Stimulated activated CD4-positive, alpha-beta T cell treated with anti-CD3 and anti-CD28 coated beads, Interleukin-2, amount 100 ng/mL, for 24 hours (primary cell): ENCODE results near the gene SCN2B.

Experiments
- DNase-seq, 2 donors: peaks; one replicate each; pipeline ENCODE4 v3.0.0-alpha.2; 2020

Gene SCN2B, protein sequence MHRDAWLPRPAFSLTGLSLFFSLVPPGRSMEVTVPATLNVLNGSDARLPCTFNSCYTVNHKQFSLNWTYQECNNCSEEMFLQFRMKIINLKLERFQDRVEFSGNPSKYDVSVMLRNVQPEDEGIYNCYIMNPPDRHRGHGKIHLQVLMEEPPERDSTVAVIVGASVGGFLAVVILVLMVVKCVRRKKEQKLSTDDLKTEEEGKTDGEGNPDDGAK

DNA sequence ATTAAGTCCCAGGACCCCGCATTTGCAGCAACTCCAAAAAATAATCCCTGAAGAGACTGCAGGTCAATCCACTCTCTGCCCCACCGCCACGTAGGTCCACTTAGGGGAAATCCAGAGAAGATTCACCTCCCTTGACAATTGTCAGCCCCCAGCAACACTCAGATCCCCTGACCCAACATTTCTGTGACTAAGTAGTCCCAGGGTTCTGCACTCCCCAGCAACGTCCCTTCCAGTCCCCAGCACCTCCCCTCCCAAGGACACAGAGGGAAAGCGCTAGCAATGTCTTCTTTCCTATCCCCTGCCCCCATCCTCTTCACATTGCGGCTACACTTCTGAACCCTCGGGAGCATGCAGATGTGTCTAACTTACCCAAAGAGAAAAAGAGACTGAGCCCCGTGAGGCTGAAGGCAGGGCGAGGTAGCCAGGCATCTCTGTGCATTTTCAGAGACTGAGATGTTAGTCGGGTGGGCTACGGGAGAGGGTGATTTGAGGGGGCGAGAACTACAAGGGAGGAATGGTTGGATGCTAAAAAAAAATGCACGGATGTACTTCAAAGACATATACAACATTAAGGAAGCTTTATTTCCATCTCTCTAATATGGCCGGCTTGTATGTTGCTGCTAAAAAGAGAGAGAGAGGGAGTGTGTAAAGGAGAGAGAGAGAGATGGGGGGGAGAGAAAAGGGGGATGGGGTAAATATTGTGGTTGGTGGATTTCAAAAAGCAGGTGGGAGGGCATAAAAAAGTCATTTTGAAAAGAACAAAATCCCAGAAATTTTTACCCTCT is at the start of gene SCN2B:
Gene SCN2B, minus strand, starts transcription at position 647 of the 785 bp plus-strand sequence. Its CDS starts 208 bp downstream, at position 439.
- no peak for DNase-seq

DNA sequence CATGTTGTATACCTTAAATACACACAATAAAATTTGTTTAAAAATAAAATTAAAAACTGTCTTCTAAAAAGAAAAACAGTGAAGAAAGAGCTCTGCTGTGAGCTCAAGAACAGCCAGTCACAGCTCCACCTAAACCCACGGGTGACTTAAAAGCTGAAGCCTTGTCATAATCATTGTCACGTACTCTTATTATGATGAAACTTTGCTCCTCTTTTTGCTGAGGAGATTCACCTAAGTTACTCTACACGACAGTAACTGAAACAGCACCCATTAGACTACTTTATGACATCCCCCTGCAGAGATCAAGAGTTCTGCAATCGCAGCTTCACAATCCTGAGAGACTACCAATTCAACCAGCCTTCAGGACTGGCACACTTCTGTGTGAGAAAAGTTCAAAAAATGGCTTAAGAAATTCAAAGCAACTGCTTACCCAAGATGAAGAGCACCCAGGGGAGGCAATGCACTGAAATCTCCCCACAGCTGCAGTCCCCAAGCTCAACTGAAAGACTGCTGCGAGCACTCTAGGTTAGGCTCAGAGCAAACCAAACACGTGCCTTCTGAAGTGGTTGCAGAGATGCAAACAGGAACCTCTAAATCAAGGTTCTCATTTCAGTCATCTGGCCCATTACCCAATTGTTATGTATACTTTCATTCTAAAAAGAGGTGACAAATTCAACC is 48.2 kb upstream of the SCN2B start, which contains the start of gene JAML:
Gene JAML, minus strand, starts transcription at position 501 of the 678 bp plus-strand sequence. CDS start 10,145 bp downstream, outside the sequence.
- peak; percentile 60 to 63 for DNase-seq

DNA sequence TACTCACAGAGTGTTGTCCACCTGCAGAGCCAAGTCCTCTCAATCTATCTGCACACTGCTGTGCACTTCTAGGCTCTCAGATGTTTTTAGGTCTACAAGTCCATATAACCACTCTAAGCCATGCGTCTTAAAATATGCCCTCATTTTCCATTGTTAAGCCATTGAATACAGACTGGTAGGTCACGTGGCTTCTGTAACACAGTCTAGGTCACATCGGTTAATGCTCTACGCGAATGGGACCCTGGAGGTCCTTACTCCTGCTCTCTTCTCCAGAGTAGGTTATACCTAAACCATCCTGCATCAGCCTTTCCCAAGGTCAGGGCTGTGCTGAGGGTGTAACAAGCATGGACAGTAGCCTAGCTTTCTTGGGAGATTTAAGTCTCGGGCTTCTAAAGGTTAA is 47.6 kb upstream of the SCN2B start:
- DNase-seq: no peak

DNA sequence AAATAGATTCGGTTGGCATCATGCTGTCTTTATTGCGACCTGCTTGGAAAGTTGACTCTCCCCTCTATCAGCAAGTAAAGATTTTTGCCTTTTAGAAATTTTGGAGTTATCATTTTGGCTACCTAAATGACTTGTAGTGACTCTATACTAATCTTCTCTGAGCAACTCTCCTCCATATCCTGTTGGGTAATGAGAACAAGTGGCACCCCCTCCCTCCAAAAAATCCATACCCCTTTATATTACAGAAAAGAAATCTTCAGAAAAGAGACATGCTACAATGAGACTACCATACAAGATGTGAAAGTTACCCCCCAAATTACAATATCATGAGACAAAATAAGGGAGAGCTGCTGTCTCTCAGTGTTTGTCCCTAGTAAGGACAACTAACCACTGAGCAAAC is 47.1 kb upstream of the SCN2B start:
- no peak for DNase-seq

DNA sequence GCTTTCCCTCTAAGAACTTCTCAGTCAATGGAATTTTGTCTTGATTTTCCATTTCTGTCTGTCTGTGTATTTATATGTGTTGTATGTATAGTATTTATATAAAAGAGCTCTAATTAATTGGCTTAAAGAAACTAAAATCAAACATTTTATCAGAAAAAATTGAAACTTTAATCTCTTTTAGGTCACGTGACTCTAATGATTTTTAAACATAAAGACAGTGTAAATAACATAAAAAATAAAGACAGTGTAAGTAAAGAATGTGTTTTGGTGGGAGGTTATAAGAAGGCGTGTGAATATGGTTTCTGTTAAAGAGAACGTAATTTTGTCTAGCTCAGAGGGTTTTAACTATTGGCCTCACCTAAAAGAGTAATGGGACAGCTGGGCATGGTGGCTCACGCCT is 46.0 kb upstream of the SCN2B start:
- no peak for DNase-seq

DNA sequence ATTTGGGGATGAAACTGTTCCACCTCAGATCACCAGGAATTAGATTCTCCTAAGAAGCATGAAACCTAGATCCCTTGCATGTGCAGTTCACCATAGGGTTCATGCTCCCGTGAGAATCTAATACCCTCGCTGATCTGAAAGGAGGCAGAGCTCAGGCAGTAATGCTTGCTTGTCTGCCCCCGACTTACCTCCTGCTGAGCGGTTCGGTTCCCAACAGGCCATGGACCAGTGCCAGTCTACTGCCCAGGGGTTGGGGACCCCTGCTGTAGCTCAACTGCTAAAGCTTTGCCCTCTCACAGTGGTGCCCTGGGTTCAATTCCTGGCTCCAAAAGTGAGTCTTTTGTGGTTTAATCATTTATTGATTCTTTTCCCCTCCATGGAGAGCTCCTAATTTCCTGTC is 45.0 kb upstream of the SCN2B start:
- DNase-seq: no peak

DNA sequence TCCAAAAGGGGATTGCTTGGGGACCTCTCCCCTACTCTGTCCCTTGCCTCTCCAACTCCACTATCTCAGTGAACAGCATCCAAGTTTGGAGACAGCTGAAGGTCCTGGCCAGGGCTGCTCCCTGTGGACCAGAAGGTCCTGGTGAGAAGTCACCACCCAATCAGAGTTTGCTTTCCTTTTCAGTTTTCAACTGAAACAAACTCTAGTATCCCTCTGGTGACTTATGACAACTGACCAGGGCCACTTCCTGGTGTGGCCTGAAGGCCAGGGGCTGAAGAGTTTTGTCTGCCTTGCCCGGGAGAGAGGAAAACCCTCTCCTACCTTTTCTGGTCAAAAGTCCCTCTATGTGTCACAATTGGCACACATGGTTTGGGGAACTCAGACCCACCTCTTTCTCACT is 43.3 kb upstream of the SCN2B start:
- no peak for DNase-seq

DNA sequence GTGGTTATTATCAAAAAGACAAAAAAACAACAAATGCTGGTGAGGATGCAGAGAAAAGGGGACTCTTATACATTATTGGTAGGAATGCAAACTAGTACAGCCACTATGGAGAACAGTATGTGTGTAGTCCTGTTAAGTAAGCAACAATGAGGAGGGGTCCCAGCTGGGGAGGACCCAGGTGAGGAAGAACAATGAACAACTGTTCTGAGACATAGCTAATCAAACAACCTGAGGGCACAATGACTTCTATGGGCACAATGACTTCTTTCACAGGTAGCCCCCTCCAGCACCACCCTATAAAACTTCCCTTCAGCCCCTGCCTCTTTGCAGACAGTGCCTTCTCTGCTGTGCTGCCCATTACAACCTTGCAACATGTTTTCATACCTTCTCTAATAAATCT is 42.8 kb upstream of the SCN2B start:
- DNase-seq: no peak

DNA sequence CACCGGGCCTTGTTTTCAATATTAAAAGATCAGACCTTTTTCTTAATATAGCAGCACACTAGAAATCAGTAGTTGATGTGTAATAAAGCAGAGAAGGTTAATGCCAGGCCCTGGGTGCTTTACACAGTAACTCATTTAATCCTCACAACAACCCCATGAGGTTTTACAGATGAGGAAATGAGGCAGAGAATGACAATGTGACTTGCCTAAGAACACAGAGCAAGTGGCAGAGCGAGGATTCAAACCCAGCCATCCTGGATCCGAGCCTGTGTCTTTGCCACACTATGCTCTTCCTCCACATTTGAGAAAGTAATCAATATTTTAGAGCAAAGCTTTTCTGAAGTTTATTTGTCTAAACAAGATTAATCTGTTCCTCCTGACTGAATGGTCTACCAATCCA is 41.1 kb upstream of the SCN2B start:
- no peak for DNase-seq

DNA sequence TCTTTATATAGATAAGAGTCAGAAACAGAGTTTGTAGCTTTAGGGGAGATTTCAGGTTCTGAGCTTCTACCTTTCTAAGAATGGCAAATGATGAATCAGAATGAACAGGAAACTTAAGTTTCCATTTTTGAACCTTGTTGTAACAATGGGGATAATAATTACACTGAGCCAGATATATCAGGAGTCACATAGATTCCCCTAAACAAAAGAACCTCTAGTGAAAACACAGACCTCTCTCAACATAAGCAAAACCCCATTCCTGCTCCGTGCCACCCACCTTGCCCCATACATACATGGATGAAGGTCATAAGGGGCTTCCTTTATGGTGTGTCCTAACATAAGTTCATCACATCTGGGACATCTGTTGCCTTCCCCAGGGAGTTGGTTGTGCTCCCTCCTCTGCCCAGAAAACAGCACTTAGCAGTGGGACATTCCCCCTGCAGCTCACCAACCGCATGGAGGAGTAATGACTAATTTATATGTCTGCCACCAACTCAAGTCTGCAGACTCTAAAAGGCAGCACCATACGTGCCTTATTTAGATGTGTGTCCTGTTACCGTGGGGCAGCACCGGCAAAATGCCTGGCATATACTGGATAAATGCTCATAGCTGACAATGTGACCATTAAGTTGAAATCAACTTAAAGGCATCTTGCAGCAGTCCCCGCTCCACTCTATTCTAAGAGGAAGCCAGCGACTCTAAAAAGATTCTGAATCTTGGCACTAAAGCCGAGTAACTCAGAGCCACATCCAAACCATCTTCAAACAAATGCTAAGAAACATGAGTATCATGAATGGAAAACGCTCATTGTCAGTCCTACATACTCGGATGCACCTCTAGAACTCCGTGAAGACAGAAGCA is 40.4 kb upstream of the SCN2B start:
- peak; percentile 54 to 70 for DNase-seq

DNA sequence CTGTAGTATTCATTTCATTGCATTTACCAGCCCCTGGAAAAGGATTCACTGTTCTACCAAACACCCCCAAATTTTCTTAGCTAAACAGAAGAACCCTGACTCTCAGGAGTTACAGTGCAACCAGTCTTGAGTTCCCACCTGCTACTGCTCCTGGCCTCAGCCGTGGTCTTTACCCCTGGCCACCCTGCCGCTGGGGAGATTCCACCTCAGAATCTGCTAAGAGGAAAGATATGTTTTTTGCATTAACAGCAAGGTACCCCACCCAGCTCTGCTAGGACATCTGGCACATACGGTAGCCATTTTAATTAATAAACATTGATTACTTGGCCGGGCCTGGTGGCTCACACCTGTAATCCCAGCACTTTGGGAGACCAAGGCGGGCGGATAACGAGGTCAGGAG is 39.3 kb upstream of the SCN2B start:
- DNase-seq: no peak

DNA sequence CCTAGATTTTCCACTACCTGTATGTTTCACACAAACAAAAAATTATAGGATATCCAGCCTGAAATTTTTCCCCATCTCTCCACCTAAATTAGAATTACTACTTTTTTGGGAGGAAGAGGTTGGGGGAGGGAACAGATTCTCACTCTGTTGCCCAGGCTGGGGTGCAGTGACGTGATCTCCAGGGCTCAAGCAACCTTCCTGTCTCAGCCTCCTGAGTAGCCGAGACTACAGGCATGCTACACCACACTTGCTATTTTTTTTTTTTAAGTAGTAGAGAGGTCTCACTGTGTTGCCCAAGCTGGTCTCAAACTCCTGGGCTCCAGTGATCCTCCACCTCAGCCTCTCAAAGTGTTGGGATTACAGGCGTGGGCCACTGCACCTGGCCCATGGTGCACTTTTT is 38.8 kb upstream of the SCN2B start:
- no peak for DNase-seq

DNA sequence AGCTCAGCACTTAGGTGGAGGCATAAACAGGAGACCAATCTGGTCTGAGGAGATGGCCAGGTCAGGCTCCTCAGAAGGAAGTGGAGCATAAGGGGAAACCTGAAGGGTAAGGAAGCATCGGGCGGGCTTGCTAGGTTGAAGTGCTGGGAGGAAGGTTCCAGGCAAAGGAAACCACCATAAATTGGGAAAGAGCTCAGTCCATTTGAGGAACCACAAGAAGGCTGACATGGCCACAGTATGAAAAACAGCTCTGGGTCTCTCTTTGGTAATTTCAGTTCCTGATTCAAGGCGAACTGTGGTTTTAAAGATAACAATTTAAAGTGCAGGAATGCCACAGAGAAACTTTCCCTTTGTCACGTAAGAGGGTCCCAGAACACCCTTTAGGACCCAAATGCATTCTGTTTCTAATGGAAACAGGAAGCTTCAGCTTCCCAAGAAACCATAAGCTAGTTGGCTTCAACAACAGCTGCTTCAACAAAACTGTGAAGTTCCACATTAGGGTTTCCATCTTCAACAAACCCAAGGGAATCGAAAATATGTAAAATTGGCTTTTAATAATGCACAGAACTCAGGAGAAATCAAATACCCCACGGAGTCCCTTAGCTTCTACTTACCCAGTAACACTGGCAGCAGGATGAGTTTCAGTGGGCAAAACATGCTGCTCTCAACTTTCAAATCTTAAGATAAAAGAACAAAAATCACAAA is 37.9 kb upstream of the SCN2B start:
- no peak for DNase-seq

DNA sequence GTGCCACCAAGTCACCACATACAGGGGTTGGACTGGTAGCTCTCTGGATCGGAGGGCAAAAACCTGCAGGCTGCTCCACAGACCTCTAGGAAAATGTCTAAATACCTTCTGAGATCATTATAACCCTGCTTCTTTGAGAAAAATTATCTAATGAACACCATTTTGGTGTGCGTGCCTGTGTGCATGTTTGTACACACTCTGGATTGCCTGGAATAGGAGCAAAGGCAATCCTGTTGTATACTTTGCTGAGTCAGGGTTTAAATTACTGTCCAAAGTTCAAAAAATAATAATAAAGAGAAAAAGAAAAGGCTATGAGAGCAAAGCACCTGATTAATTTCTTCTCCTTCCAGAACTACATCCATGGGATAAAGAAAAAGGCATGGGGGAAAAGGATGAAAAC is 37.3 kb upstream of the SCN2B start:
- DNase-seq: no peak

DNA sequence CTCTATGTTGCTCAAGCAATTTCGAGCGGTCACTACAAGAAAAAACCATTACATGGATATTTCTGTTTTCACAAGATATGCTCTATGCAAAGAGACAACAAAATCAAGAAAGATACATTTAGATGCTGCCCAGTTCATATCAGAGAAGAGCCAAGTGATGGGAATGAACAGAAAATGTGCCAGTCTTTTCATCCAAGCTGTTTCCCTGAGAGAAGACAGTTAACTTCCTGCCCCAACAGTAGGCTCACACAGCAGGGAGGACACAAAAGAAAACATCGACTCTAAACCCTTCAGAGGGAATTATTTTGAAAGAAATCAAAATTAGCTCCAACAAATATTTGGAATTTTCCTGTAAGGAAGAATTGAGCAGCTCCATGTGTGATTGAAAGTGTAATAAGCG is 36.8 kb upstream of the SCN2B start:
- no peak for DNase-seq

DNA sequence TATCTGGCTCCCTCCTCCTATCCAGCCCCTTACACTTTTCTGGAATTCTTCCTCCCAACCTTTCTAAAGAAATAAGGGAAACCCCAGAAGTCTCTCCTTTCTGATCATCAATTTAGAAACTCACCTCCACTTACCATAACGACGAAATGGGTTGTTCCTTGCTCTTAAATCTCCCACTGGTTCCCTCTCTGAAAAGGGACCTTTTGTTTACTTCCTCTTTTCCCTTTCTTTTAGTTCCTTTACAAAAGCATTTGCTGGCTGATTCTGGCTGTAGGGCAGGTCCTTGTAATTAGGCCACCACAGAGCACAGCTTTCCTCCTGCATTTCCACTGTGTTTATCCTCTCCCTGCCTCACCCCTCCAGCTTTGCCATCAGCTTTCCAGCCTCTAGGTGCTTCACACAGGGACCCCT is 36.3 kb upstream of the SCN2B start:
- no peak for DNase-seq

DNA sequence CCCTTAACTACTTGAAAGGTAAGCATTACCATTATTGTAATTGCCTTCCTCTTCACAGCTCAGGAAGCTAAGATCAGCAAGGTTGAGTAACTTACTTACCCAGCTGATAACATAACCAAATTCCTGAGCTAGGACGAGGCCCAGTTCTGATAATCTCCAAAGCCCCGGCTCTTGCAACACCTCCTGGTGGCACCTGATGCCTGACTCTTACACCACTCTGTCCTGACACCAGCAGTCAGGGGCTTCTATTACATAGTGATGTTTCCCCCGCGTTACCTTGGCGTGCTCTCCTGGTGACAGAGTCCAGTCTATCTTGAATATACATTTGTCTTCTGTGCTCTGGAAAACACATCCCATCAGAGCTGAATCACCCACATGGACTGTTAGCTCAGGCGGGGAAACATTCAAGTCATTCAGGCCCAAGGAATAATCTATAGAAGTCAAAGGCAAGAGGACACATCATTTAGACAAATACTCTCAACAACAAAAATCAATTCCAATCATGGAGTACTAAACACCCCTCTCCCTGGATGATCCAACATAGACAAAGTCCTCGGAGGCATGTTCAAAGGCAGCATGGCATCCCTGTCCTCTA is 35.8 kb upstream of the SCN2B start:
- no peak for DNase-seq

DNA sequence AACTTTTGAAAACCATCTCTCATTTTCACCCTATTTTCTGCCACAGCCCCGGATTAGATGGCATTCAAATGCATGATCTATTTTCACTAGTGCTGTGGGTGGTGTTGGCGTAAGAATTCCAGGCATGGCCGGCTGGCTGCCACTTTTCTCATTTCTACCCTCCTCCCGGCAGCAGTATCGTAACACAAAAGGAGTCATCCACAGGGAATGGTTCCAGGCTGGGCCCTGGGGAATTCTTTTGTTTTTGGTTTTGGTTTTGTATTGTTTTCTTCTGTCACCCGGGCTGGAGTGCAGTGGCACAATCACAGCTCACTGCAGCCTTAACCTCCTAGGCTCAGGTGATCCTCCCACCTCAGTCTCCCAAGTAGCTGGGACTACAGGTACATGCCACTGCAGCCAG is 34.6 kb upstream of the SCN2B start:
- no peak for DNase-seq

DNA sequence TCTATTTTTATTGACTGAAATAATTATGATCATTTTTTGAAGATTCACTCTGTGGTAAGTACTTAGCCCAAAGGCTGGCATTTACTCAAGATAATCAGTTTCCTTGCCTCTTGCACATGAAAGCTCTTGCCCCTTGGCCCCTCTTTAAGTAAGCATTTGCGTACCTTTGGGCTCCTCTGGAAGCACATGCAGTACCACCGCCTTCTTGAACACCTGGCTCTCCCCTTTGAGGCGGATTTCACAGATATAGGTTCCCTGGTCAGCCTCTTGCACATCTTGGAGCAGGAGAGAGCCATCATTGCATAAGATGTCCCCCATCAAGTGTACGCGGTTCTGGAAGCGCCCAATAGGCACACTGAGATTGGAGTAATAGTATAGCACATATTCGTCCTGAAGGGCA is 33.9 kb upstream of the SCN2B start:
- DNase-seq: no peak

DNA sequence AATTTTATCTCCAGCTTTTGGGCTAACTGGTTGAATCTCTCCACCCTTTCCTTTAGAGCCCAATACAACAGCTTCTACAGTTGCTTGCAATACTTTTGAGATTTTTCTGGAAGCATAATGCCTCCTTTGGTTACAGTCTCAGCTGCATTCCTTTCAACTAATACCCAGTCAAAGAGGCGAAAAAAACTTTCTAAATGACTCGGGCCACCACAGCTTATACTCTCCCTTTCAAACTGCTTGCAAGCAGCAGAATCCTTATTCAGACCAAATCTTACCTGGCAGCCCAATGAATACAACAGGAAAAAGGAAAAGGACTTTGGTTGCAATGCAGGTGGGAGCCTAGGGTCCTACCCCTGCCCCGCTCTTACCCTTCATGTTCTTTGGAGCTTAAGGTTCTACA is 32.6 kb upstream of the SCN2B start:
- no peak for DNase-seq

DNA sequence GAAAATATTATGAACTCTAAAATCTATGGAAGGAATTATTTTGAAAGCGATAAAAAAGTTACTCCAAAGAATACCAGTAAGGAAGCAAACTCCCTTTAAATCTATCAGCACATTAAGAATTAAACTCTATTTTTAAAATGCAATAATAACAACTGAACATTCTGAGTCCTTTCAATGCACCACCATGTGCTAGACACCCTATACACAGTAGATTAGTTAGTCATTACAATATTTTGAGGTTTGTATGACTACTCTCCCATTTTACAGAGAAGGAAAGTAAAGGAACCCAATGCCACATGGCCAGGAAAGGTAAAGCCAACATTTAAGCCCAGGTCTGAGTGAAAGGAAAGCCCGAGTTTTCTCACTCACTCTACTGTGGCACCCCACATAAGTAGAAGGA is 30.6 kb upstream of the SCN2B start:
- no peak for DNase-seq
